HG02973 (cell line): ENCODE data around the gene CAPN6.

ENCODE experiments used
- ATAC-seq: cut with Tn5 transposase; IDR thresholded peaks from one replicate; pipeline ENCODE4 v1.9.1; 2021; ENCODE audit warnings: moderate library complexity; ENCODE audit not compliant: unreplicated experiment

The CAPN6 gene

DNA sequence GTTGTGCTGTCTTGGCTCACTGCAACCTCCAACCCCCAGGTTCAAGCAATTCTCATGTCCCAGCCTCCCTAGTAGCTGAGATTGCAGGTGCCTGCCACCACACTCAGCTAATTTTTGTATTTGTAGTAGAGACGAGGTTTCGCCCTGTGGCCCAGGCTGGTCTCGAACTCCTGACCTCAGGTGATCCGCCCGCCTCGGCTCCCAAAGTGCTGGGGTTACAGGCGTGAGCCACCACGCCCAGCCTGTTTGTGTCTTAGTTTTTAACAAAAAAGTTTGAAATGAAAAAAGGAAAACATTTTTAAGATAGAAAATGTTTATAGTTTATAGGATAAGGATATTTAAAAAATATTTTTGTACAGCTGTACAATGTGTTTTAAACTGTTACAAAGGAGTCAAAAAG lies 62.4 kb downstream of the CAPN6 start:
- no peak for ATAC-seq

DNA sequence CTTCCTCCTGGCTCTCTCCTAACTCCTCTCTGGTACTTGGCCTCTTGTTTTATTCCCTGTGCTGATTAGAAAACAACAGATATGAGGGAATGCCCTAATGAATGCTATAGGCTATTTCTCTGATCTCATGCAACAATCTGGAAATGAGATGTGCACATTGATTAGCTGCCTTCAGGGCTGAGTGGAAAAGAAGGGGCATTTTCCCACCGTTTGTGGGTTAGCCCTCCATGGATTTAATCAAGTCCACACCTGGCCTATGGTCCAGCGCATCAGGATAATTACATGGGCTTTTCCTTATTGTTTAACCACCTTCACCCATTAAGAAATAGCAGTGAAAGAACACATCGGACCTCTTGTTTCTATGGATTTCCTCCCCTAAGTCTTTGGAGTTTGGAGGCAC lies 70.0 kb downstream of the CAPN6 start:
- ATAC-seq, result no peak

- ATAC-seq, result no peak
Measured at GRCh38 chrX:111199505-111199904, 70.8 kb downstream of the CAPN6 start.
